GM23338 (cell line): ENCODE data around the gene CST9L. TPM values are rescaled to one million over a fixed set of nuclear protein-coding genes. Genes with fewer than 3 reads are reported as not detected.

Experiments used
- ATAC-seq: fragments of 200-7000 bp; cut with Tn5 transposase; 3 replicates; pipeline ENCODE4 v1.9.1; 2020
- DNase-seq: peaks from one replicate; pipeline ENCODE4 v3.0.0-alpha.2; 2015; ENCODE audit warnings: low spot score
- H2AFZ ChIP-seq: fragments of 200-600 bp; sonication (generic); 2 replicates; pipeline ENCODE4 v1.8.0; 2016; ENCODE audit warnings: antibody characterized with exemption, mild to moderate bottlenecking, moderate library complexity
- H3F3A ChIP-seq: fragments of 200-600 bp; sonication (generic); replicated peaks from 2 replicates; pipeline ENCODE4 v1.8.0; 2017; ENCODE audit warnings: antibody characterized with exemption, mixed run types, low read depth
- H3K27ac ChIP-seq: fragments of 200-600 bp; sonication (generic); 2 replicates; pipeline ENCODE4 v1.6.1; 2016; ENCODE audit warnings: low read depth
- H3K27me3 ChIP-seq: fragments of 200-600 bp; sonication (generic); 2 replicates; pipeline ENCODE4 v1.8.0; 2016; ENCODE audit warnings: mild to moderate bottlenecking, mixed run types, moderate library complexity; ENCODE audit not compliant: insufficient read depth
- H3K36me3 ChIP-seq: fragments of 200-600 bp; sonication (generic); 2 replicates; pipeline ENCODE4 v1.8.0; 2016; ENCODE audit warnings: mild to moderate bottlenecking; ENCODE audit not compliant: insufficient read depth
- H3K4me1 ChIP-seq: fragments of 200-600 bp; sonication (generic); 2 replicates; pipeline ENCODE4 v1.8.0; 2016; ENCODE audit warnings: mild to moderate bottlenecking, moderate library complexity; ENCODE audit not compliant: insufficient read depth
- H3K4me2 ChIP-seq: fragments of 200-600 bp; sonication (generic); 2 replicates; pipeline ENCODE4 v1.7.1; 2017; ENCODE audit warnings: mixed run types
- H3K4me3 ChIP-seq: fragments of 200-600 bp; sonication (generic); 2 replicates; pipeline ENCODE4 v1.6.1; 2016; ENCODE audit warnings: mixed run types
- H3K79me2 ChIP-seq: fragments of 200-600 bp; sonication (generic); replicated peaks from 2 replicates; pipeline ENCODE4 v1.8.0; 2017; ENCODE audit warnings: mild to moderate bottlenecking; ENCODE audit not compliant: insufficient read depth
- H3K9me2 ChIP-seq: fragments of 200-600 bp; sonication (generic); 2 replicates; pipeline ENCODE4 v1.8.0; 2017; ENCODE audit not compliant: insufficient read depth
- H4K20me1 ChIP-seq: fragments of 200-600 bp; sonication (generic); replicated peaks from 2 replicates; pipeline ENCODE4 v1.8.0; 2017; ENCODE audit warnings: mild to moderate bottlenecking; ENCODE audit not compliant: insufficient read depth
- H3K27ac Mint-ChIP-seq: 2 replicates; pipeline ENCODE4 v1.8.0; 2020; ENCODE audit warnings: inconsistent platforms, mild to moderate bottlenecking, moderate library complexity, mixed read lengths
- H3K27me3 Mint-ChIP-seq: 3 replicates; pipeline ENCODE4 v1.8.0; 2022; ENCODE audit warnings: low read depth, mild to moderate bottlenecking, moderate library complexity, mixed read lengths, inconsistent platforms; ENCODE audit not compliant: insufficient read depth, poor library complexity
- H3K36me3 Mint-ChIP-seq: 3 replicates; pipeline ENCODE4 v1.8.0; 2021; ENCODE audit warnings: low read depth, mild to moderate bottlenecking, inconsistent platforms, moderate library complexity, mixed read lengths
- H3K4me1 Mint-ChIP-seq: 3 replicates; pipeline ENCODE4 v1.8.0; 2020; ENCODE audit warnings: mild to moderate bottlenecking, inconsistent platforms, mixed read lengths
- H3K4me3 Mint-ChIP-seq: 3 replicates; pipeline ENCODE4 v1.8.0; 2021; ENCODE audit warnings: moderate library complexity, mild to moderate bottlenecking, inconsistent platforms, mixed read lengths
- H3K9me3 Mint-ChIP-seq: 3 replicates; pipeline ENCODE4 v1.8.0; 2020; ENCODE audit warnings: moderate library complexity, mild to moderate bottlenecking, inconsistent platforms, mixed read lengths
- CREB1 ChIP-seq: fragments of 250-450 bp; sonication (Bioruptor Pico); IDR thresholded peaks from 2 replicates; pipeline ENCODE4 v1.5.0; 2020; ENCODE audit warnings: low read depth, mild to moderate bottlenecking, moderate library complexity
- EZH2 ChIP-seq: fragments of 200-600 bp; sonication (generic); IDR thresholded peaks from one replicate; pipeline ENCODE4 v1.8.0; 2017; ENCODE audit warnings: antibody characterized with exemption, mild to moderate bottlenecking, low read depth; ENCODE audit not compliant: unreplicated experiment
- NANOG ChIP-seq: IDR thresholded peaks from 2 replicates; pipeline ENCODE4 v1.6.1; 2016; ENCODE audit warnings: antibody characterized with exemption, borderline replicate concordance
- STAT1 ChIP-seq: IDR thresholded peaks from one replicate; pipeline ENCODE4 v1.6.1; 2016; ENCODE audit warnings: antibody characterized with exemption; ENCODE audit not compliant: unreplicated experiment
- long read RNA-seq: library from polyadenylated mRNA; unstranded; transcript quantifications from one replicate; pipeline ENCODE4 v2.0.0, GENCODE V29; 2020; ENCODE audit not compliant: unreplicated experiment
- polyA plus RNA-seq: library from polyadenylated mRNA; unstranded; fragments of >200 nt; fragmentation: Nextera tagmentation; extraction: Ambion mirVana; gene quantifications from 2 replicates; pipeline ENCODE4 v1.2.1, GENCODE V29; 2016
- total RNA-seq: library from RNA; depleted of rRNA; stranded (reverse); fragments of >200 nt; shearing (Covaris generic); gene quantifications from 2 replicates; pipeline ENCODE4 v1.2.3, GENCODE V29; 2014; rRNA removed
- TF ChIP-seq, protein P1 (sequence below): fragments of 250-450 bp; sonication (Bioruptor Pico); IDR thresholded peaks from 2 replicates; pipeline ENCODE4 v1.5.0; 2020; ENCODE audit warnings: mild to moderate bottlenecking, moderate library complexity
- TF ChIP-seq, protein P2 (sequence below), 2 experiments: fragments of 200-600 bp in 1 of 2; sonication (generic) in 1 of 2; conservative IDR thresholded peaks; 2 replicates each; pipeline versions ENCODE4 v1.5.1 to v1.6.1; 2016 to 2017; ENCODE audit warnings: antibody characterized with exemption in 2 of 2, low read depth in 2 of 2, mild to moderate bottlenecking in 2 of 2, moderate library complexity in 1 of 2
- TF ChIP-seq, protein P3 (sequence below): IDR thresholded peaks from 2 replicates; pipeline ENCODE4 v1.6.1; 2016; ENCODE audit warnings: antibody characterized with exemption

The CST9L gene, protein sequence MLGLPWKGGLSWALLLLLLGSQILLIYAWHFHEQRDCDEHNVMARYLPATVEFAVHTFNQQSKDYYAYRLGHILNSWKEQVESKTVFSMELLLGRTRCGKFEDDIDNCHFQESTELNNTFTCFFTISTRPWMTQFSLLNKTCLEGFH
- not detected in 2 replicates for total RNA-seq
- not detected in 2 replicates for polyA plus RNA-seq
- long read RNA-seq: 0 reads

DNA sequence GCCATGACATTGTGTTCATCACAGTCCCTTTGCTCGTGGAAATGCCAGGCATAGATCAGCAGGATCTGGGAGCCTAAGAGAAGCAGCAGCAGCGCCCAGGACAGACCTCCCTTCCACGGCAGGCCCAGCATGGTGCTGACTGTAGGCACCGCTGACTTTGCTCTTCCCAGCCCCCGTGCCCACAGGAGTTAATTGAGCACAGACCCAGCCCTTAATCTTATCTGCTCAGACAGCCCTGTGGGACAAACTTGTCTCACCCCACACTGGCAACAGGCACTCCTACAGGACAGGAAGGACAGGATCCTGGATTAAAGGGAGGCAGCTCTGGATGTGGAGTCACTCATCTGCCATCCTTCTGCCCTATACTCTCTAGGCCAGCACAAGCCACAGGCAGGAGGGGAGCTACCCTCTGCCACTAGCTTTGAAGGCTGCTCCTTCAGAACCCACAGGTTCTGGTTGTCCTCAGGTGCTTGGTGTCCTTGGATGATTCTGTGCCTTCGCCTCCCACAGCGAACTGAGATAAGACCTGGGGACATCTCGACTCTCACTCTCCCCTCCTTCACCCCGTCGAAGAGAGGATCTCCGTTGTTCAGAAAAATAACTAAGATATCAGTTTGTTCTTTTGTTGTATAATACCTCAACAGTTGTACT is at the start of gene CST9L:
Gene CST9L (minus strand): TSS at position 165 of the 651 bp plus-strand sequence. CDS start 34 bp downstream, at position 131.
- H3K4me2 ChIP-seq: no peak within 1 kb of the TSS
- H2AFZ ChIP-seq: no peak within 1 kb of the TSS; the same call in 1 of the 2 replicates
- H3K36me3 Mint-ChIP-seq: no peaks in the 10 kb centered on the region; the same call in 2 of the 3 replicates
- no peaks in the 10 kb centered on the region for H3K4me1 ChIP-seq
- H3K27me3 Mint-ChIP-seq: no peaks in the 10 kb centered on the region
- no peaks in the 10 kb centered on the region for H3K27me3 ChIP-seq
- no peak within 1 kb of the TSS for H3K4me3 ChIP-seq
- no peak within 1 kb of the TSS for H3K27ac Mint-ChIP-seq
- no peaks in the 10 kb centered on the region for H3F3A ChIP-seq
- H3K79me2 ChIP-seq: no peaks in the 10 kb centered on the region
- no peaks in the 10 kb centered on the region for H3K4me1 Mint-ChIP-seq
- no peak within 1 kb of the TSS for H3K4me3 Mint-ChIP-seq
- no peak within 1 kb of the TSS for H3K27ac ChIP-seq
- ATAC-seq (no peak), DNase-seq (no peak)
- peaks cover 6% of the 10 kb centered on the region; the same call in 2 of the 3 replicates for H3K9me3 Mint-ChIP-seq
- H3K9me2 ChIP-seq: no peaks in the 10 kb centered on the region
- TF ChIP-seq, protein P1, sequence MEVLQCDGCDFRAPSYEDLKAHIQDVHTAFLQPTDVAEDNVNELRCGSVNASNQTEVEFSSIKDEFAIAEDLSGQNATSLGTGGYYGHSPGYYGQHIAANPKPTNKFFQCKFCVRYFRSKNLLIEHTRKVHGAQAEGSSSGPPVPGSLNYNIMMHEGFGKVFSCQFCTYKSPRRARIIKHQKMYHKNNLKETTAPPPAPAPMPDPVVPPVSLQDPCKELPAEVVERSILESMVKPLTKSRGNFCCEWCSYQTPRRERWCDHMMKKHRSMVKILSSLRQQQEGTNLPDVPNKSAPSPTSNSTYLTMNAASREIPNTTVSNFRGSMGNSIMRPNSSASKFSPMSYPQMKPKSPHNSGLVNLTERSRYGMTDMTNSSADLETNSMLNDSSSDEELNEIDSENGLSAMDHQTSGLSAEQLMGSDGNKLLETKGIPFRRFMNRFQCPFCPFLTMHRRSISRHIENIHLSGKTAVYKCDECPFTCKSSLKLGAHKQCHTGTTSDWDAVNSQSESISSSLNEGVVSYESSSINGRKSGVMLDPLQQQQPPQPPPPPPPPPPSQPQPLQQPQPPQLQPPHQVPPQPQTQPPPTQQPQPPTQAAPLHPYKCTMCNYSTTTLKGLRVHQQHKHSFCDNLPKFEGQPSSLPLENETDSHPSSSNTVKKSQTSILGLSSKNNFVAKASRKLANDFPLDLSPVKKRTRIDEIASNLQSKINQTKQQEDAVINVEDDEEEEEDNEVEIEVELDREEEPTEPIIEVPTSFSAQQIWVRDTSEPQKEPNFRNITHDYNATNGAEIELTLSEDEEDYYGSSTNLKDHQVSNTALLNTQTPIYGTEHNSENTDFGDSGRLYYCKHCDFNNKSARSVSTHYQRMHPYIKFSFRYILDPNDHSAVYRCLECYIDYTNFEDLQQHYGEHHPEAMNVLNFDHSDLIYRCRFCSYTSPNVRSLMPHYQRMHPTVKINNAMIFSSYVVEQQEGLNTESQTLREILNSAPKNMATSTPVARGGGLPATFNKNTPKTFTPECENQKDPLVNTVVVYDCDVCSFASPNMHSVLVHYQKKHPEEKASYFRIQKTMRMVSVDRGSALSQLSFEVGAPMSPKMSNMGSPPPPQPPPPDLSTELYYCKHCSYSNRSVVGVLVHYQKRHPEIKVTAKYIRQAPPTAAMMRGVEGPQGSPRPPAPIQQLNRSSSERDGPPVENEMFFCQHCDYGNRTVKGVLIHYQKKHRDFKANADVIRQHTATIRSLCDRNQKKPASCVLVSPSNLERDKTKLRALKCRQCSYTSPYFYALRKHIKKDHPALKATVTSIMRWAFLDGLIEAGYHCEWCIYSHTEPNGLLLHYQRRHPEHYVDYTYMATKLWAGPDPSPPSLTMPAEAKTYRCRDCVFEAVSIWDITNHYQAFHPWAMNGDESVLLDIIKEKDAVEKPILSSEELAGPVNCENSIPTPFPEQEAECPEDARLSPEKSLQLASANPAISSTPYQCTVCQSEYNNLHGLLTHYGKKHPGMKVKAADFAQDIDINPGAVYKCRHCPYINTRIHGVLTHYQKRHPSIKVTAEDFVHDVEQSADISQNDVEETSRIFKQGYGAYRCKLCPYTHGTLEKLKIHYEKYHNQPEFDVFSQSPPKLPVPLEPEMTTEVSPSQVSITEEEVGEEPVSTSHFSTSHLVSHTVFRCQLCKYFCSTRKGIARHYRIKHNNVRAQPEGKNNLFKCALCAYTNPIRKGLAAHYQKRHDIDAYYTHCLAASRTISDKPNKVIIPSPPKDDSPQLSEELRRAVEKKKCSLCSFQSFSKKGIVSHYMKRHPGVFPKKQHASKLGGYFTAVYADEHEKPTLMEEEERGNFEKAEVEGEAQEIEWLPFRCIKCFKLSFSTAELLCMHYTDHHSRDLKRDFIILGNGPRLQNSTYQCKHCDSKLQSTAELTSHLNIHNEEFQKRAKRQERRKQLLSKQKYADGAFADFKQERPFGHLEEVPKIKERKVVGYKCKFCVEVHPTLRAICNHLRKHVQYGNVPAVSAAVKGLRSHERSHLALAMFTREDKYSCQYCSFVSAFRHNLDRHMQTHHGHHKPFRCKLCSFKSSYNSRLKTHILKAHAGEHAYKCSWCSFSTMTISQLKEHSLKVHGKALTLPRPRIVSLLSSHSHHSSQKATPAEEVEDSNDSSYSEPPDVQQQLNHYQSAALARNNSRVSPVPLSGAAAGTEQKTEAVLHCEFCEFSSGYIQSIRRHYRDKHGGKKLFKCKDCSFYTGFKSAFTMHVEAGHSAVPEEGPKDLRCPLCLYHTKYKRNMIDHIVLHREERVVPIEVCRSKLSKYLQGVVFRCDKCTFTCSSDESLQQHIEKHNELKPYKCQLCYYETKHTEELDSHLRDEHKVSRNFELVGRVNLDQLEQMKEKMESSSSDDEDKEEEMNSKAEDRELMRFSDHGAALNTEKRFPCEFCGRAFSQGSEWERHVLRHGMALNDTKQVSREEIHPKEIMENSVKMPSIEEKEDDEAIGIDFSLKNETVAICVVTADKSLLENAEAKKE (CRISPR knock-in tag): no peak
- no peaks in the 10 kb centered on the region for H3K36me3 ChIP-seq
- H4K20me1 ChIP-seq: no peaks in the 10 kb centered on the region

DNA sequence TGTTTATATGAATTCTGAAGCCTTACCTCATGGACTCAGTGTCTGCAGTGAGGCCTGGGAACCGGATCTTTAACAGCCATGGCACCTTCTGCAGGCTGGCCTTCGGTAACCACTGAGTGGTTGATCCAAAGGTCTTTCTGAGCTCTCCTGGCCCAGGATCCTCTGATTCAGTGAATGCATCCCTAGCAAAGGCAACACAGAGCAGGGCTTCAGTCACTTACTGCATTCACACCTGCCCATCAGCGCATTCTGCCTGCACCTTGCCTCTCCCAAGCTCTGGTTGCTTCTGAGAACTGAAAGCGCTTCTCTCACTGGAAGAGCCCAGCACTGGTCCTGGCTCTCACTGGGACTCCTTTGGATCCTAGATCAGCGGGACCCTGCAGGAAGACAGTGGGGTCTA is 45.9 kb upstream of the CST9L start:
- no peak overlapping the region for H3K4me3 Mint-ChIP-seq
- no peaks in the 10 kb centered on the region for H3K27me3 ChIP-seq
- no peak for TF ChIP-seq STAT1
- TF ChIP-seq NANOG: no peak
- no peak for TF ChIP-seq EZH2
- no peak for TF ChIP-seq CREB1
- TF ChIP-seq, protein P2, sequence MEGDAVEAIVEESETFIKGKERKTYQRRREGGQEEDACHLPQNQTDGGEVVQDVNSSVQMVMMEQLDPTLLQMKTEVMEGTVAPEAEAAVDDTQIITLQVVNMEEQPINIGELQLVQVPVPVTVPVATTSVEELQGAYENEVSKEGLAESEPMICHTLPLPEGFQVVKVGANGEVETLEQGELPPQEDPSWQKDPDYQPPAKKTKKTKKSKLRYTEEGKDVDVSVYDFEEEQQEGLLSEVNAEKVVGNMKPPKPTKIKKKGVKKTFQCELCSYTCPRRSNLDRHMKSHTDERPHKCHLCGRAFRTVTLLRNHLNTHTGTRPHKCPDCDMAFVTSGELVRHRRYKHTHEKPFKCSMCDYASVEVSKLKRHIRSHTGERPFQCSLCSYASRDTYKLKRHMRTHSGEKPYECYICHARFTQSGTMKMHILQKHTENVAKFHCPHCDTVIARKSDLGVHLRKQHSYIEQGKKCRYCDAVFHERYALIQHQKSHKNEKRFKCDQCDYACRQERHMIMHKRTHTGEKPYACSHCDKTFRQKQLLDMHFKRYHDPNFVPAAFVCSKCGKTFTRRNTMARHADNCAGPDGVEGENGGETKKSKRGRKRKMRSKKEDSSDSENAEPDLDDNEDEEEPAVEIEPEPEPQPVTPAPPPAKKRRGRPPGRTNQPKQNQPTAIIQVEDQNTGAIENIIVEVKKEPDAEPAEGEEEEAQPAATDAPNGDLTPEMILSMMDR (conservative IDR thresholded peaks at IDR 0.05; ENCODE audit: low read depth in 2 of 2): no peak
- TF ChIP-seq, protein P3, sequence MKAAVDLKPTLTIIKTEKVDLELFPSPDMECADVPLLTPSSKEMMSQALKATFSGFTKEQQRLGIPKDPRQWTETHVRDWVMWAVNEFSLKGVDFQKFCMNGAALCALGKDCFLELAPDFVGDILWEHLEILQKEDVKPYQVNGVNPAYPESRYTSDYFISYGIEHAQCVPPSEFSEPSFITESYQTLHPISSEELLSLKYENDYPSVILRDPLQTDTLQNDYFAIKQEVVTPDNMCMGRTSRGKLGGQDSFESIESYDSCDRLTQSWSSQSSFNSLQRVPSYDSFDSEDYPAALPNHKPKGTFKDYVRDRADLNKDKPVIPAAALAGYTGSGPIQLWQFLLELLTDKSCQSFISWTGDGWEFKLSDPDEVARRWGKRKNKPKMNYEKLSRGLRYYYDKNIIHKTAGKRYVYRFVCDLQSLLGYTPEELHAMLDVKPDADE: no peak

More for the DNA sequence above, 45.9 kb upstream of the CST9L start:
- no peak for ATAC-seq
- Histone ChIP-seq H3K79me2 (no peaks in the 10 kb centered on the region), H3K27ac (no peak overlapping the region), H3K36me3 (no peaks in the 10 kb centered on the region), H4K20me1 (no peaks in the 10 kb centered on the region), H3K9me2 (no peaks in the 10 kb centered on the region), H2AFZ (0 out of 2 replicates have a peak overlapping the region, but pooled peaks have one; percentile 38), H3F3A (no peaks in the 10 kb centered on the region), H3K4me2 (no peak overlapping the region), H3K4me1 (0 out of 2 replicates have a peak, but pooled peaks cover 6% of the 10 kb centered on the region), H3K4me3 (no peak overlapping the region)
- H3K9me3 Mint-ChIP-seq: no peaks in the 10 kb centered on the region
- no peak for DNase-seq
- H3K27ac Mint-ChIP-seq: no peak overlapping the region
- peaks cover 8% of the 10 kb centered on the region for H3K4me1 Mint-ChIP-seq
- H3K36me3 Mint-ChIP-seq: no peaks in the 10 kb centered on the region
- H3K27me3 Mint-ChIP-seq: peaks cover 2% of the 10 kb centered on the region
